Stimulated activated CD8-positive, alpha-beta memory T cell treated with anti-CD3 and anti-CD28 coated beads, Interleukin-2, amount 100 ng/mL, for 48 hours (primary cell): ENCODE measurements around the gene YOD1.
"Not testable (repeated sequence)": the region's sequence is repeated elsewhere in the genome, so short reads cannot be mapped to it uniquely, and the experiment has no call there.

Source experiments
- DNase-seq, 2 donors: peaks; one replicate each; pipeline ENCODE4 v3.0.0-alpha.2; 2020; ENCODE audit warnings: low read depth in 2 of 2

Gene YOD1

DNA sequence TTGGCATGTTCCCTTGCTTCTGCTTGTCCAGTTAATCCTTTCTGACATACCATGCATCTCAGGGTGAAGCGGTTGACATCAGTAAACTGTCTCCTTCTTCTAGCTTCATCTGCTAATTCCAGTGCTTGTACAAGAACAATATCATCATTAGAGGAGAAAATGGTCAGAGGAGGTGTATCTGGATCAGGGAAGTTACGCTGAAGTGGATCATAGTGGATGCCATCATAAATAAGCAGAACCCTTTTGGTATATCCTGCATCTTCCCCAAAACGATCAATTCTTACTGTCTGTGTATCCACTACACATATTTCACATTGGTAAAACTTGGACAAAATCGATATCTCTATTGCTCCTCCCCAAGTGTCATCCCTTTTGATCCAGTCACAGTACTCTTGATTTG is 2.0 kb downstream of the YOD1 start:
- DNase-seq = no peak

DNA sequence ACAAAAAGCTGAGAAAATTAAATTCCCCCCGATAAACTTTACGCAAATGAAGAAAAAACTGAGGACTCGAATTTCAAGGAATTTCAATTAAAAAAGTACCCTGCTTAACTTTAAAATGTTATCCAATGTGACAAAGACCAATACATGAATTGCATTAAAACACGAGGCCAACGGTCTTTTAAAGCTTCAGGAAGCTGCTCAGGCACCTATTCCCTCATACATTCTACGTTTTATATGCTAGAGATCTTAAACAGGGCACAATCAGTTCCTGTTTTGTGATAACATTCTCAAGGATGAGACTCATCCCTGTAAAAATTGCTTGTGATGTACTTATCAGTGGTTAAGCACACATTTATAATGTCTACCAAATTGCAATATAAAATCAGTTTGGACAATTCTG is 3.0 kb downstream of the YOD1 start:
- no peak for DNase-seq

DNA sequence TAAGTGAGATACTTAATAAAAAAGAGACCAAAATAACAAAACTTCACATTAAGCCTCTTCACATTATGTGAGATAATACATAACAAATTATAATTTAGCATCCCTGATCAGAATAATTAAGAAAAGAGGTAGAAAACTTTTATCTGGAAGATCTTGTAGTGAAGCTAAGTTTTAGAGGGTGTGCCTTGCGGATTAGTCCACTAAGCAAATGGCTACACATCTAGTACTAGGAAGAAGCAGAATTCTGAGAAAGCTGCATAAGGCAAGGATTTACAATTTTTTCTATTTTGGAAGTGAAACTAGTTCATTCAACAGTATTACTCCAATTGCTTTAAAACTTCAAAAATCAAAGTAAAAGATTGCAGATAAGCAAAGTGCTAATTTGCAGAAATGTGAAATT is 3.5 kb downstream of the YOD1 start:
- no peak for DNase-seq

DNA sequence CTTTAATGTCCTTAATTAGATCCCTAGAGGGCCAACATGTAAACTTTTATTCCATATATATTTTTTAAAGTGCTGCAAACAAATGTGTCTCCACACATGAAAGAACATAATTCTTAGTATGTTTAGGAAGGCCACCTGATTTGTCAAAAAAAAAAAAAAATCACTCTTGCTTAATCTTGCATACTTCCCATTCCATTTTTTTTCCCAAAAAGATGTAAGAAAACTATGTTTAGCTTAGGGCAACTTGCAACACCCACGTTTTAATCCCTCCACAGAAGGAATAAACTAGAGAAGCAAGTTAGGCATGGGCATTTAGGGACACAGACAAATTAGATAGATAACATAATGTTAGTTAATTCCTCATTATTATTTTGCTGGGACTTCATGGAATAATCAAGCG is 5.6 kb downstream of the YOD1 start:
- no peak for DNase-seq

DNA sequence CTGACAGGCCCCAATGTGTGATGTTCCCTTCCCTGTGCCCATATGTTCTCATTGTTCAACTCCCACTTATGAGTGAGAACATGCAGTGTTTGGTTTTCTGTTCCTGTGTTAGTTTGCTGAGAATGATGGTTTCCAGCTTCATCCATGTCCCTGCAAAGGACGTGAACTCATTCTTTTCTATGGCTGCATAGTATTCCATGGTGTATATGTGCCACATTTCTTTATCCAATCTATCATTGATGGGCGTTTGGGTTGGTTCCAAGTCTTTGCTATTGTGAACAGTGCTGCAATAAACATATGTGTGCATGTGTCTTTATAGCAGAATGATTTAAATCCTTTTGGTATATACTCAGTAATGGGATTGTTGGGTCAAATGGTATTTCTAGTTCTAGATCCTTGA is 9.6 kb downstream of the YOD1 start:
- DNase-seq = not testable (repeated sequence)

DNA sequence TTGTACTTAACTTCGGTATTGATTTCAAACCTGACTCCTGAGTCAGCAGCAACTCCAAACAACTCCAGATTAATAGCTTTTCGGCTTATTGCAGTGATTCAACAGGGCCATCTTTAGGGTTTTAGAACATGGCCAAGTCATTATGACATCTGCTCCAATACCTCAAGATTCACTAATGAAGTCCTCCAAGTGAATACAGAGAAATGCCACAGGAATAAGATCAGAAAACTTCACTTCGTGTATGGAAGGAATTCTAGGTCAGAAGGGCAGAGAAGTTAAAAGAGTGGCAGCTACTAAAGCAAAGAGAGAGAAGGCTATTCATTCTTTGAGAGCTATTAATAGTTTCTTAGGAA is 10.9 kb downstream of the YOD1 start:
- DNase-seq = no peak

DNA sequence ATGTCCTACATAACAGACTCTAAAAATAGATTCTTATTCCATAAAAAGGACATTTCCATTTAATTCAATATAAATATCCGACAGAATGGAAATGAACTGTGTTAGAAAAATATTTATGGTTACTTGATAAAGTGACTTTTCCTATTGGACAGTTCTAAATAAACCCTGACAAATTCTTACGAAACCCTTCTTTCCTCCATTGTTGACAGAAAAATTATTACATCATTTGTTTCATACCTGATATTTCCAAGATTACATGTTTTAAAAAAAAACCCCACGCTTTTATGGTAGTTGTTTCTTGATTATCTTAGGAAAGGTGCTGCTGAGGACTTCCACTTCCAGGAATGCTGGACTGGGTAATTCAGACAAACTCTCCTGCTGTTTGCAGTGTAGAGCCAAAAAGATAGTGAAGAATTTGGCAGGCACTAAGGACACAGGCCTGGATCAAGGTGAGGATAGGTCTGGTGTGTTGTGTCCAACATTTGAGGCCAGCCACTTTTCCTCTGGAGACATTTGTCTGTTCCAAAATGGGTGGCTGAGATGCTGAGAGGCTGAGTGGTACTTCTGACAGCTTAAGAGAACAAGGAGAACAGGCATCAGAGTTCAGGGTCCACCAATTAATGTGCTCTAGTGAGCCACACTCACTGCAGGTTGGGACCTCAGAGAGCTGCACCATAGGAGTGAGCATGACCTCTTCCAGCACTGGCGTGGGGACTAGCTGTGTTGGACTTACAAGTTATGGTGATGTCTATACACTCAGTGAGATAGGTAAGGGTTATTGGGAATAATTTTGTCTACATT is 11.4 kb downstream of the YOD1 start:
- no peak for DNase-seq

DNA sequence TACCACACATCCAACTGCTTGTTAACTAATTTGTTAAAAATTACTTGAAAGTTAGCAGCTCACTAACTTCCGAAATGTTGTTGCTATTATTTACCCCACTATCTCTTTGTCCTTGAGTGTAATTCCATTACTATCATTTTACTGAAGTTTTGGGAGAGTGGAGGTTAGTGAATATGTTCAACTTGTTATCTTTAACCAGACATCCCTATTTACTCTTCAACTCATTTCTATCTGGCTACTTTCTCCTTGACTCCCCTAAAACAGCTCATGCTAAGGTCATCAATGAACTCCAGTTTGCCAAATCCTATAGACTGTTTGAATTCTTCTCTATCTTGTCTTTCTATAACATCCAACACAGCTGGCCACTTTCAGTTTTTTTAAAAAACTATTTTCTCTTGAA is 14.1 kb downstream of the YOD1 start:
- DNase-seq = no peak

DNA sequence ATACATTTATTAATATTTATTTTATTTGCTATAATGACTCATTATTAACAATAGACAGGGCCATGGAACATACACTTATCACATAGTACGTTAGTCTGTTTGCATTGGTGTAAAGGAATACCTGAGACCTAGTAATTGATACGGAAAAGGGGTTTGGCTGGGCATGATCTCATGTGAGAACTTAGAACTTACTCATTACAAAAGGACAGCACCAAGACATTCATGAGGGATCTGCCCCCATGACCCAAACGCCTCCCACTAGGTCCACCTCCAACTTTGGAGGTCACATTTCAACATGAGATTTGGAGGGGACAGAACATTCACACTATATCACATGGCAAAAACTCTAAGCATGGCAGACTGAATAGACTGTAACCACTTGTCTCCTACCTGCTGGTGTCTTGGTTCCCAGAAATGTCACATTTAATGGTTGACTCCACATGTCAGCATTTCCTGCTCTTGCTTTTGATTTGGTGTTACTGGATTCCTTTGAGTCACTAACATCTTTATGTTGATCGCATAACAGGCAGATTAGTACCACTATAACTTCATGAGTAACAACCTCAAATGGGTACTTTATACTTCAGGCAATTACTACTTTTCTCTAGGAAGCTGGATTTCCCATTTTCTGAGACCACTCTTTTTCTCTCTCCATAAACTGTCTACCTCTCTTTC is 15.0 kb downstream of the YOD1 start:
- DNase-seq = no peak

DNA sequence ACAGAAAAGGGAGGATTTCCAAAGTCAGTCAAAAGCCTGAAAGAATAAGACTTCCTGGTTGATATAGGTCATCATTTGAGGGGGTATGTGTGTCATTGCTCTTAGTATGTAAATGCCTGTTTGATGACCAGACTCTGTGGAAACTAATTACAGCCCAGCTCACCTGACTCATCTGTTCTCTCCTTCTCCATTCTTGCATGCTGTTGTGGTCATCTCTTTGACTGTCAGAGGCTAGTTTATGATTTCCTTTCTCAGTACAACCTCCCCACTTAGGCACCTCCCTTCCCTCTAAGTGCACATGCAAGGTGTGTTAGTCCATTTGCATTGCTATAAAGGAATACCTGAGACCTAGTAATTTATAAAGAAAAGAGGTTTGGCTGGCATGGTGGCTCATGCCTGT is 16.0 kb downstream of the YOD1 start:
- DNase-seq = no peak

DNA sequence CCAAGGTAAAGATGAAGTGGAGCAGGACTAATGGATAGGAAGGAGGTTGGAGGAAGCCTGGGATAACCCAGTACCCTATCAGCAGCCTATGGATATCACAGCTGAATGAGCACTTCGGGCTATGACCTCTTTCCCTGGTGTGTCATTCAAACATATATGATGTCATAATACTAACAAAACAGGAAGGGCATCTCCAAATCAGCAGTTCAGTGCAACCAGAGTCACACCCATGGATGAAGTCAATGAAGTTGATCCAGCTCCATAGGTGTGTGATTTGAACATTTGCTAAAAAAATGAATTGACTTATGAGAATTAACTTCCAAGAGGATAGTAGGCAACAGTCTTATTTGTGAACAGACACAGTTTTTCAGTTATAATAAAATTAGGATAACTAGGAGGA is 16.8 kb downstream of the YOD1 start:
- no peak for DNase-seq

DNA sequence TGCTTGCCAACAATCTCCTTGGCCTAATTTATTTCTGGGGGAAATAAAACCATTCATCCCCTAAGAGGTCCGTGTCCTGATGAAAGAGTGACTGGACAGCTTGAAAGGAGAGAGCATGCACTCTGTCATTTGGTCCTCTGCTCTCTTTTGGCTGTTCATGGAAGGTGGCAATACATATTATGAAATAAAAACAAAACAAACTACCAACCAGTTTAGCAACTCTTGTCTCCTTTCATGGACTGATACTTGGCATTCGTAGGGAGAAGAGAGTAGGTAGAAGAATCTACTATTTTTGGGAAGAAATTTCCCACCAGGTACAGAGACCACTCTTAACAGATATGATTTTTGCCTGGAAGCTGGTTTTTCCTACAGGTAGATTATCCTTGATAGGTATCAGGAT is 17.7 kb downstream of the YOD1 start:
- DNase-seq = no peak

DNA sequence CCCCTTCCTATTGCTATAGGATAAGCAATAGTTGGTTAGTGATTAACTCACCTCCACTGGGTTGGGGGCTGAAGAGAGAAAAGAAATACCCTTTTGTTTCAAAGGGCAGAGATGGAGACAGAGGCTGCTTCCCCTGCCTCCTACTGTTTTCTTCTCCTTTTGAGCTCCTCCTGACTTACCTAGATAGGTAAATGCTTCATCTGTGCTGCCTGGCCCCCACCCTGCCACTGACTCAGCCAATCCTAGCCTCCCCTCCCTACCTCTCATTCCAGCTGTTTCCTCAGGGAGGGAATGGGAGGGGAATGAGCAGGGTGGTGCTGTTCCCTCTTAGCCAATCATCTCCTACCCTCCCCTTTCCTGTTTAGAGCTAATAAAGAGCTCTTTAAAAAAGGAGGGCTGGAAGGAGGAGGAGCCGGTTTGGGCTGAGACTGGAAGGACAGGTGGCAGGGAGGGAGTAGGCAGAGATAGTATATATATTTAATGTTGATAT is 18.4 kb downstream of the YOD1 start, which contains the start of gene C1orf116:
Gene C1orf116, minus strand, starts transcription at position 229 of the 490 bp plus-strand sequence. CDS start 5,158 bp downstream, outside the sequence.
- DNase-seq = no peak

DNA sequence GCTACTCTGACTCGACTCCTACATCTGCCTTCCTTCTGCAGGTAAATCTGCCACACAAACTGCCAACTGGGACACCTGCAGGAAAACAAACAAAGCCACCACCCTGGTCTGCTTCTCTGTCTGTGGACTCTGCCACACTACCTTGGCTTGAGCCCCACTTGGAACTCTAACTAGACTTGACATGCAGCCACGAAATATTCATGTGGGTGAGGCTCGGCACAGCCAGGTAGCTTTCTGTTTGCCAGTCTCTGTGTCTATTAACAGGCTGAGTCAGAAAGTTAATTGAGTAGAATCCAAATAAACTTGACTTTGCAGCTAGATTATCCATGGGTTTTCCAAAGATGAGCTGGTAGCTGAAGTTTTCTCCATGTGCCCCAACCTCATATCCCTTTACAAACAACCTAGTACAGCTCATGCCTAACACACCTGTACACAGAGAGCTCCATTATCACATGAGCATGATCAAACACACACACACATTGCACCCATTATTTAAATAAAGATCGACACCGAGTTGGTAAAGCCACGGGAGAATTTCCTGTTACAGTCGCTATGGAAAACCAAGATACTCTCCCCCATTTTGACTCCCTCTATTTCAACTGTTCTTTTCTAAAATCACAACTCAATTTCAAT is 19.3 kb downstream of the YOD1 start:
- no peak for DNase-seq

DNA sequence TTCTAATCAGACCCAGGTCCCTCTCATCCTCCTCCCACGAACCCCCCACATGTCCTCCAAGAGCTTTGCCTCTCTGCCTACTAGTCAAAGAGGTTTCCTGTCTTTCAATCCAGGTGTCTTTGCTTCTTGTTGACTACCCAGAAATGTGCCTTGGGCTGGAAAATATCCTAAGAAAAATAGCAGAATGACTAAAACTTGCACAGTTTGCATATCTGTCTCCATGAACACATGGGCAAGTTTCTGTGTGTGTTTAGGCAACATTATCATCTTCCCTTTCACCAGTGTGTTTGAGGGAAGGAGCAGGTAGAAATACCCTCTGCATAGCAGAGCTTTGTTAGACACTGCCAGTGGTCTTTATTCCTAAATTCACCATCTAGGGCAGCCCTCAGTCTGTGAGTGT is 20.0 kb downstream of the YOD1 start:
- no peak for DNase-seq

DNA sequence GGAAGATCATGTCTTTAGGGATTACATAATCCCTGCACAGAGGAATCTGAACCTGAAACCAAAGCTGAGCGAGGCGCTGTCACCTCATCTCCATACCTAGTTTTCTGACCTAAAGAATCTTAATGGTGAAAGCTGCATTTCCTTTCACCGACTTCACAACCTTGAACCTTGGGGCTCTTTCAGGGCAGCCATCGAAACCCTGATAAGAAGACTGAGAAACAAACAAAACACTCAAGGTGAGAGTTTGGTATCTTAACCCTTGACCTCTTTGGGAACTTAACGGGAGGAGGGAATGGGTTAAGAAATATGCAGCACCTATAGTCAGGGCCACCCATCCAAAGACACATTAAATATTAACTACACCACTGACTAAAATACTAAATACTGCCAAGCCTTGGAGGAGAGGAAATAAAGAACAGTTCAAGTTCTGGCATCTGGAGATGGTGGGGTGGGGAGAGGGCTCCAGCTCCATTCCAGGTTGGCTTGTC is 20.4 kb downstream of the YOD1 start:
- DNase-seq = no peak

DNA sequence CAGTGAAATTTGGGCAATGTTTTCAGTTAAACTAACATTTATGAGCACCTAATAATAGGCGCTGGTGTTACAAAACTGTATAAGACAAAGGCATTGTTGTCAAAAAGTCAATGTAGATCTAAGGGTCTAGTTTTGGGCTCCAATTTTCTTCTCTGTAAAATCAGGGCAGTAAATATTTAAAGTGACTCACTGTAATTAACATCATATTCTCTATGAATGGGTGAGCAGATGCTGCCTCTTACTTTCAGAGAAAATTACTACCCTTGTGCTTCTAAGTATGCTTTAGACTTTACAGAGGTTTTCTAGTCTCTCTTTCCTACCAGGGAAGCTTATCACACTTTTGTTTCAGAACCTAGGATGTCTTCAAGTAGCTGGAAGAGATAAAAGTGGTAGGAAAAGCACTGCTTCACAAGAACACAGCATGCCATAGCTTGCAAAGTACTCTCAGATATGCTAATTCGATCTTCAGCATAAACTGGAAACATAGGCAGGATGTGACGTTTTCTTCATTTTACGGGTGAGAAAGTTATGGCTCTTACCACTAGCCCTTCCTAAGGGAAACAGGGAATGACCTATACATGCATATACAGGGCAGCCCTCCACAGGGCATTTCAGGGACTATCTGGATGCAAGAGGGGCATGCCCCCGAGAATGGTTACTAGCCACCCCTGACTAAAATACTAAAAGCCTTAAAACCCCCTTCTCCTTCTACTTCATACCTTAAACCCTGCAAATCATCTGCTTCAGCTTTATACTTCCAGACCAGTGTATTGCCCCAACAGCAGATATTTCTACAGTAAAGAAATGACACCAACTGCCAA is 21.1 kb downstream of the YOD1 start:
- no peak for DNase-seq

DNA sequence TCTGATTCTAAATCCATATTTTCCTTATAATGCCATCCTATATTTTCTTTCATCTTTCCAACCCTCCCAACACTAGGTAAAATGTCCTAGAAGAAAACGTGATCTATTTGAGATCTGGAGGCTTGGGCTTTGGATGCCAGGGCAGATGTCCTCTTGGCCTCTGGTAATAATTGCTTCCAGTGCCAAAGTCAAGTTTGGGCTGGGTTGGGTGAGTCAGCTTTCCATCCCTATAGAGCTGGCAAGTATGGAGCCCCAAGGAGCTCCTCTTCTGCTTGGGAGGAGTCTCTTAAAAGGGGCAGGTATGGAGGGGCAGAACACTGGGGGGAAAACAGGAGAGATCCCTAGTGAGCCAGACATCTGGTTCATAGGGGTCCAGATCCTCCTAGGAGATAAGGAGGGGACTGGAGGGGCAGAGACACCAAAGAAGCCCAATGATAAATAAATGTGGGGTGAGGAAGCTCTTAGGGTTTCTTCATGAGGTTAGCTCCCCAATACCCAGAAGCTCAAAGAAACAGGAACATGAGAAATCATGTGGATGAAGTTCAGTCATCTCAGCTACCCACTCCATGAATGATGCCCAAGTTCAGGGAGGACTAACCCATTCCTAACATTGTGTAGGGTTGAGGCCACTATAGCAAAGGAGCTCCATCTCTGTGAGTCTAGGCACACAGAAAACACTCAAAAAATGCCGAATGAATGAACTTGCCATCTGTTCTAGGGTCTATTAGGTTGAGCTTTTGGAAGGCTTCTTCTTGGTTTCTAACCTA is 21.9 kb downstream of the YOD1 start:
- no peak for DNase-seq

DNA sequence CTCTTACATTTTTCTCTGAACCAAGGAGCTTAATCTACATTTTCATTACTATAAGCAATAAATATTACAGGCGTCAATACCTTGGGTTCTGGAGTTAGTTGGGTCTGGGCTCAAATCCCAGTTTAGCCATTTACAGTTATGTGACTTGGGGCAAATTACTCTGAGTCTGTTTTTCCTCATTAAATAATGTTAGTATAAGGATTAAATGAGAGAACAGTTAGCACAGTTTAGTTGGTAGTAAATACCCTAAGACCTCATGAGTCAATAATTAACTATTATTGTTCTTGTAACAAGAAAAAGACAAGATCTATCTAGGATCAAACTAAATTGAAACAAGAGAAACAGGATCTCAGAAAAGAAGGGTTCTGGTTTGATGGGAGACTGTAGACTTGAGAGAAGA is 23.1 kb downstream of the YOD1 start:
- no peak for DNase-seq

DNA sequence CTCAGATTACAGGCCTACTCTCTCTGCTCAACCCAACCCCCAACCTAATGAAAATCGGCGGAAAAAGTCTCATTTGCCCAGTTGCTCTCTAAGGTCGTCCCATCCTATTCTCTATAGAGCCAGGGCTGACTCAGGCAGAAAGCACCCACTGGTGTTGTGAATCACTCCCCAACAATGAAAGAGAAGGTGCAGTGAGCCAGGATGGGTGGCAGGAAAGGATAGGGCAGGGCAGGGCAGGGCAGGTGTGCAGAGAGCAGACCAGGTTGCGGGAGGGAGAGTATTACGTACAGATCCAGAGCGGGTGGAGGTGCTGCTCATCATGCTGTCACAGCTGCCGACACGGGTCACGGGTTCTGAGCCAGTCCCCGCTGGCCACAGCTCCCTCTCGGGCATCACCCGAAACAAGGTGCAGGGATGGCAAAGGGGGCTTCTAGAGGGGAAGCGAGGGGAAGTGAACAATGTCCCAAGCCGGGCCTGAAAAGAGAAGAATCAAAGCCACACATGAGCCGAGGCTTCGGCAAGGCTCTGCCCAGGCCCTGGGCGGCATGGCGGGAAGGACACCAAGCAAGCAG is 23.7 kb downstream of the YOD1 start:
- no peak for DNase-seq

DNA sequence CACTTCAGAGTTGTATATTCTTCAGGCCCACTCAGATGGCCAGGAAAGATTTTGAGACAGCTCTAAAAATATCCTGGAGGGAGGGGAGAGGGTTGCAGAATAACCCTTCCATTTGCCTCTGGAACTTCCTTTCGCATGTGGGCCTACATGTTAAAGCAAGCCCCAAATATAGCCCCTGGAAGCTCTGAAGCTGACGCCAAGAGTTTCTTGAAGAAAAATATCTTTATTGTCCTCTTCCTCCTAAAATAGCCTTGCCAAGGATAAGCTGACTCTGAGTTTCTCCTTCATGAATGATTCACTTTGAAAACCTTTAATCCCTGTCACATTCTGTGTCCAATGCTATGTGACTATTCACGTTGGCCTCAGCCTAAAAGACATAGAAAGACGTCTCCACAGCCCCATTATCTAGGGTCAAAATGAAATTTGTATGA is 24.9 kb downstream of the YOD1 start:
- no peak for DNase-seq
